Measurements from ENCODE around the gene ARHGAP8. TPM values are rescaled to one million over a fixed set of nuclear protein-coding genes. Genes with fewer than 3 reads are reported as not detected.
A peak's percentile ranks its signal among the peaks of the same experiment; 100 is the strongest.

The ARHGAP8 gene
- total RNA-seq, 4 donors from 2014 or later = 1.5 to 6.9 (median 4.2) TPM

GRCh38 chr22:44884562-44884961 is 132.2 kb downstream of the ARHGAP8 start:
- WGBS = 98% methylated on average over 1 of the region's 1 CpG
- no peak for TF ChIP-seq EP300 (IDR thresholded peaks at IDR 0.05)
- no peak for TF ChIP-seq POLR2AphosphoS5 (IDR thresholded peaks at IDR 0.05)
- TF ChIP-seq CTCF (IDR thresholded peaks at IDR 0.05) = no peak
- no peak for TF ChIP-seq POLR2A (IDR thresholded peaks at IDR 0.05)
- H3K9me3 ChIP-seq = no peaks in the 10 kb centered on the region
- DNase-seq (ENCODE audit: low spot score in 2 of 2) = no peak
- H3K36me3 ChIP-seq = no peaks in the 10 kb centered on the region
- no peak overlapping the region for H3K4me3 ChIP-seq
- H3K27me3 ChIP-seq = peaks cover 4% of the 10 kb centered on the region
- H3K27ac ChIP-seq = no peak overlapping the region
- no peaks in the 10 kb centered on the region for H3K4me1 ChIP-seq

- no peak for TF ChIP-seq EP300 (IDR thresholded peaks at IDR 0.05)
- no peak for TF ChIP-seq POLR2AphosphoS5 (IDR thresholded peaks at IDR 0.05)
- no peak for TF ChIP-seq POLR2A (IDR thresholded peaks at IDR 0.05)
- TF ChIP-seq CTCF (IDR thresholded peaks at IDR 0.05) = no peak
- no peak overlapping the region for H3K27ac ChIP-seq
- peak; percentile 45 to 75 for DNase-seq (ENCODE audit: low spot score in 2 of 2)
- H3K9me3 ChIP-seq = no peaks in the 10 kb centered on the region
- WGBS = 88% methylated on average over 18 of the region's 18 CpGs
- H3K4me3 ChIP-seq = no peak overlapping the region
- H3K36me3 ChIP-seq = no peaks in the 10 kb centered on the region
- peaks cover 4% of the 10 kb centered on the region for H3K27me3 ChIP-seq
- H3K4me1 ChIP-seq = no peaks in the 10 kb centered on the region
Measured at GRCh38 chr22:44884968-44885805, 132.8 kb downstream of the ARHGAP8 start.

- DNase-seq (ENCODE audit: low spot score in 2 of 2) = peak; percentile 39 to 55
- 89% methylated on average over 12 of the region's 14 CpGs for WGBS
- Histone ChIP-seq H3K9me3 (no peaks in the 10 kb centered on the region), H3K27ac (no peak overlapping the region), H3K27me3 (no peaks in the 10 kb centered on the region), H3K4me3 (no peak overlapping the region), H3K4me1 (no peaks in the 10 kb centered on the region), H3K36me3 (no peaks in the 10 kb centered on the region)
- no peak for TF ChIP-seq CTCF (IDR thresholded peaks at IDR 0.05)
- no peak for TF ChIP-seq POLR2AphosphoS5 (IDR thresholded peaks at IDR 0.05)
- no peak for TF ChIP-seq EP300 (IDR thresholded peaks at IDR 0.05)
- no peak for TF ChIP-seq POLR2A (IDR thresholded peaks at IDR 0.05)
Measured at GRCh38 chr22:44885806-44886360, 133.5 kb downstream of the ARHGAP8 start.

GRCh38 chr22:44887941-44888366 is 135.6 kb downstream of the ARHGAP8 start:
- H3K36me3 ChIP-seq = no peaks in the 10 kb centered on the region
- DNase-seq (ENCODE audit: low spot score in 2 of 2) = peak; percentile 34 to 46
- TF ChIP-seq POLR2A (IDR thresholded peaks at IDR 0.05) = no peak
- no peak for TF ChIP-seq POLR2AphosphoS5 (IDR thresholded peaks at IDR 0.05)
- no peak for TF ChIP-seq CTCF (IDR thresholded peaks at IDR 0.05)
- TF ChIP-seq EP300 (IDR thresholded peaks at IDR 0.05) = no peak

More at GRCh38 chr22:44887941-44888366, 135.6 kb downstream of the ARHGAP8 start:
- Histone ChIP-seq H3K4me1 (no peaks in the 10 kb centered on the region), H3K27me3 (peaks cover 5% of the 10 kb centered on the region), H3K9me3 (no peaks in the 10 kb centered on the region), H3K27ac (no peak overlapping the region), H3K4me3 (no peak overlapping the region)
- WGBS = 91% methylated on average over 10 of the region's 16 CpGs
